ENCODE measurements around the gene UPP2. TPM values are rescaled to one million over a fixed set of nuclear protein-coding genes. Genes with fewer than 3 reads are reported as not detected.

Gene UPP2
- total RNA-seq, 2 donors from 2014 or later, result not detected

GRCh38 chr2:158100411-158100810, 1.3 kb upstream of the UPP2 start:
- WGBS, result 67% methylated on average over 1 of the region's 1 CpG
- H3K9me3 ChIP-seq, result no peaks in the 10 kb centered on the region
- no peaks in the 10 kb centered on the region for H3K27me3 ChIP-seq (replicated peaks; ENCODE audit: insufficient read depth)
- intact Hi-C loops (cut with DNase I), result no loop called here
- H3K36me3 ChIP-seq, result no peaks in the 10 kb centered on the region
- DNase-seq (ENCODE audit: low spot score), result no peak
- H3K27ac ChIP-seq, result no peak overlapping the region
- TF ChIP-seq POLR2AphosphoS5 (IDR thresholded peaks at IDR 0.05), result no peak
- TF ChIP-seq POLR2A (IDR thresholded peaks at IDR 0.05), result no peak
- TF ChIP-seq, protein P1, sequence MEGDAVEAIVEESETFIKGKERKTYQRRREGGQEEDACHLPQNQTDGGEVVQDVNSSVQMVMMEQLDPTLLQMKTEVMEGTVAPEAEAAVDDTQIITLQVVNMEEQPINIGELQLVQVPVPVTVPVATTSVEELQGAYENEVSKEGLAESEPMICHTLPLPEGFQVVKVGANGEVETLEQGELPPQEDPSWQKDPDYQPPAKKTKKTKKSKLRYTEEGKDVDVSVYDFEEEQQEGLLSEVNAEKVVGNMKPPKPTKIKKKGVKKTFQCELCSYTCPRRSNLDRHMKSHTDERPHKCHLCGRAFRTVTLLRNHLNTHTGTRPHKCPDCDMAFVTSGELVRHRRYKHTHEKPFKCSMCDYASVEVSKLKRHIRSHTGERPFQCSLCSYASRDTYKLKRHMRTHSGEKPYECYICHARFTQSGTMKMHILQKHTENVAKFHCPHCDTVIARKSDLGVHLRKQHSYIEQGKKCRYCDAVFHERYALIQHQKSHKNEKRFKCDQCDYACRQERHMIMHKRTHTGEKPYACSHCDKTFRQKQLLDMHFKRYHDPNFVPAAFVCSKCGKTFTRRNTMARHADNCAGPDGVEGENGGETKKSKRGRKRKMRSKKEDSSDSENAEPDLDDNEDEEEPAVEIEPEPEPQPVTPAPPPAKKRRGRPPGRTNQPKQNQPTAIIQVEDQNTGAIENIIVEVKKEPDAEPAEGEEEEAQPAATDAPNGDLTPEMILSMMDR (IDR thresholded peaks at IDR 0.05), result no peak
- no peak overlapping the region for H3K4me3 ChIP-seq
- H3K4me1 ChIP-seq (replicated peaks), result no peaks in the 10 kb centered on the region

- Histone ChIP-seq H3K4me3 (no peak overlapping the region), H3K36me3 (no peaks in the 10 kb centered on the region), H3K27ac (no peak overlapping the region), H3K9me3 (no peaks in the 10 kb centered on the region), H3K4me1 (replicated peaks) (no peaks in the 10 kb centered on the region), H3K27me3 (replicated peaks; ENCODE audit: insufficient read depth) (no peaks in the 10 kb centered on the region)
- intact Hi-C loops (cut with DNase I), result no loop called here
- DNase-seq (ENCODE audit: low spot score), result no peak
- WGBS, result 90% methylated on average over 1 of the region's 1 CpG
- TF ChIP-seq, protein P1 (IDR thresholded peaks at IDR 0.05), result no peak
- TF ChIP-seq POLR2A (IDR thresholded peaks at IDR 0.05) (no peak), POLR2AphosphoS5 (IDR thresholded peaks at IDR 0.05) (no peak)
Measured at GRCh38 chr2:158102446-158102845, 770 bp downstream of the UPP2 start.

- WGBS, result 65% methylated on average over 3 of the region's 3 CpGs
- no peak for DNase-seq (ENCODE audit: low spot score)
- no peaks in the 10 kb centered on the region for H3K4me1 ChIP-seq (replicated peaks)
- H3K27ac ChIP-seq, result no peak overlapping the region
- intact Hi-C loops (cut with DNase I), result no loop called here
- H3K4me3 ChIP-seq, result no peak overlapping the region
- TF ChIP-seq POLR2AphosphoS5 (IDR thresholded peaks at IDR 0.05) (no peak), POLR2A (IDR thresholded peaks at IDR 0.05) (no peak)
- TF ChIP-seq, protein P1 (IDR thresholded peaks at IDR 0.05), result no peak
- no peaks in the 10 kb centered on the region for H3K36me3 ChIP-seq
- H3K27me3 ChIP-seq (replicated peaks; ENCODE audit: insufficient read depth), result no peaks in the 10 kb centered on the region
- H3K9me3 ChIP-seq, result no peaks in the 10 kb centered on the region
Measured at GRCh38 chr2:158103411-158104012, 1.8 kb downstream of the UPP2 start.

DNA sequence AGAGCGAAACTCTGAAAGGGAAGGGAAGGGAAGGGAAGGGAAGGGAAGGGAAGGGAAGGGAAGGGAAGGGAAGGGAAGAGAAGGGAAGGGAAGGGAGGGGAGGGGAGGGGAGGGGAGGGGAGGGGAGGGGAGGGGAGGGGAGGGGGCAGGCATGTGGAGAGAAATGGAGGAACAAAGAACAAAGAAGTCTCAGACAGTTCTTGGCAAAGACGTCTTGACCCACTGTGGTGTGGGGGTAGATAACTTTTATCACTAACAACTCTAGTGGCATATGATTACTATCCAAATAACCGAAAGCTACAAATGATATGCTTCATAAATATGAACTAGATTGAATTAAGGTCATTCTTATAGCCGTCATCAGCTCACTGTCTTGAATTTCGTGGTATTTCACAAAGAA, 3.2 kb downstream of the UPP2 start:
- intact Hi-C loops (cut with DNase I), result no loop called here
- WGBS, result 89% methylated on average over 5 of the region's 5 CpGs
- H3K4me1 ChIP-seq (replicated peaks), result no peaks in the 10 kb centered on the region
- no peaks in the 10 kb centered on the region for H3K9me3 ChIP-seq
- no peaks in the 10 kb centered on the region for H3K27me3 ChIP-seq (replicated peaks; ENCODE audit: insufficient read depth)
- no peak overlapping the region for H3K4me3 ChIP-seq
- no peak for DNase-seq (ENCODE audit: low spot score)
- TF ChIP-seq, protein P1 (IDR thresholded peaks at IDR 0.05), result no peak
- no peak for TF ChIP-seq POLR2A (IDR thresholded peaks at IDR 0.05)
- TF ChIP-seq POLR2AphosphoS5 (IDR thresholded peaks at IDR 0.05), result no peak
- no peak overlapping the region for H3K27ac ChIP-seq
- H3K36me3 ChIP-seq, result no peaks in the 10 kb centered on the region

GRCh38 chr2:158112992-158113391, 11.3 kb downstream of the UPP2 start:
- no peak overlapping the region for H3K27ac ChIP-seq
- H3K9me3 ChIP-seq, result no peaks in the 10 kb centered on the region
- DNase-seq (ENCODE audit: low spot score), result no peak
- TF ChIP-seq POLR2A (IDR thresholded peaks at IDR 0.05), result no peak
- TF ChIP-seq POLR2AphosphoS5 (IDR thresholded peaks at IDR 0.05), result no peak
- TF ChIP-seq, protein P1 (IDR thresholded peaks at IDR 0.05), result no peak
- H3K4me3 ChIP-seq, result no peak overlapping the region
- intact Hi-C loops (cut with DNase I), result no loop called here
- H3K36me3 ChIP-seq, result no peaks in the 10 kb centered on the region
- H3K4me1 ChIP-seq (replicated peaks), result no peaks in the 10 kb centered on the region
- WGBS, result 75% methylated on average over 4 of the region's 4 CpGs
- H3K27me3 ChIP-seq (replicated peaks; ENCODE audit: insufficient read depth), result no peaks in the 10 kb centered on the region
